H1 (cell line): ENCODE measurements around the gene CLDN8. TPM values are rescaled to one million over a fixed set of nuclear protein-coding genes. Genes with fewer than 3 reads are reported as not detected.

Experiments
- CTCF ChIA-PET: fragments of 300-600 bp; sonication (Branson Sonifier 250); formaldehyde crosslinking; loops from one replicate; lab custom pipeline; 2021; ENCODE audit not compliant: partially characterized antibody; lab: Charles Lee
- POLR2A ChIA-PET: fragments of 300-600 bp; sonication (Branson Sonifier 250); formaldehyde crosslinking; loops from one replicate; lab custom pipeline; 2021; ENCODE audit warnings: inconsistent platforms; ENCODE audit not compliant: partially characterized antibody; lab: Charles Lee
- DNase-seq, 2 experiments: peaks; one replicate each; pipeline versions ENCODE4 v3.0.0 to v3.0.0-alpha.2; 2010 to 2022; ENCODE audit warnings: low spot score in 2 of 2, low read depth in 1 of 2, mixed read lengths in 1 of 2
- FAIRE-seq: peaks from 2 replicates; lab custom pipeline; 2011; peaks lifted over from hg19 to GRCh38; lab: Jason Lieb, UNC
- H2AFZ ChIP-seq: 2 replicates; pipeline ENCODE4 v1.8.1; 2012; ENCODE audit warnings: low read length, inconsistent platforms
- H2AK5ac ChIP-seq: 2 replicates; pipeline ENCODE4 v1.6.1; 2013; ENCODE audit warnings: low read depth, low read length
- H2BK120ac ChIP-seq: replicated peaks from 2 replicates; pipeline ENCODE3; 2013; ENCODE audit warnings: low read depth, low read length, inconsistent platforms
- H2BK12ac ChIP-seq: 2 replicates; pipeline ENCODE4 v1.6.1; 2013; ENCODE audit warnings: low read depth, low read length
- H2BK15ac ChIP-seq: 2 replicates; pipeline ENCODE4 v1.6.1; 2013; ENCODE audit warnings: low read length
- H2BK20ac ChIP-seq: 2 replicates; pipeline ENCODE4 v1.6.1; 2013; ENCODE audit warnings: low read length
- H2BK5ac ChIP-seq: 2 replicates; pipeline ENCODE4 v1.6.1; 2013; ENCODE audit warnings: low read depth, low read length
- H3K14ac ChIP-seq: 2 replicates; pipeline ENCODE4 v1.6.1; 2013; ENCODE audit warnings: inconsistent platforms; ENCODE audit not compliant: insufficient read length
- H3K18ac ChIP-seq: 2 replicates; pipeline ENCODE4 v1.6.1; 2013; ENCODE audit warnings: low read length; ENCODE audit errors: extremely low read depth
- H3K23ac ChIP-seq: 2 replicates; pipeline ENCODE4 v1.6.1; 2013; ENCODE audit warnings: inconsistent platforms; ENCODE audit not compliant: insufficient read length
- H3K23me2 ChIP-seq: 2 replicates; pipeline ENCODE4 v1.6.1; 2013; ENCODE audit warnings: low read depth, low read length
- H3K27ac ChIP-seq: 2 replicates; pipeline ENCODE4 v1.6.1; 2011; ENCODE audit warnings: low read depth, low read length, inconsistent platforms
- H3K27me3 ChIP-seq, 4 experiments: replicated peaks in 1 of 4; 1 replicate in 1 of 4; 2 replicates in 3 of 4; pipeline versions ENCODE4 v1.6.1 to v1.8.1; 2011 to 2013; ENCODE audit warnings: low read length in 3 of 4, mild to moderate bottlenecking in 3 of 4, inconsistent platforms in 2 of 4, mixed read lengths in 2 of 4, moderate library complexity in 1 of 4; ENCODE audit not compliant: control insufficient read depth in 3 of 4, insufficient read depth in 3 of 4; ENCODE audit errors: extremely low read depth in 1 of 4
- H3K36me3 ChIP-seq, 4 experiments: 2 replicates each; pipeline versions ENCODE4 v1.6.1 to v1.8.1; 2011 to 2013; ENCODE audit warnings: mild to moderate bottlenecking in 4 of 4, low read length in 3 of 4, moderate library complexity in 2 of 4, control low read depth in 1 of 4, inconsistent platforms in 1 of 4; ENCODE audit not compliant: insufficient read depth in 4 of 4, control insufficient read depth in 2 of 4
- H3K4ac ChIP-seq: replicated peaks from 2 replicates; pipeline ENCODE3; 2013; ENCODE audit warnings: low read length, low read depth, mixed read lengths, inconsistent platforms; ENCODE audit not compliant: insufficient read length
- H3K4me1 ChIP-seq, 4 experiments: replicated peaks in 1 of 4; 1 replicate in 1 of 4; 2 replicates in 3 of 4; pipeline versions ENCODE4 v1.6.1 to v1.8.1; 2011 to 2013; ENCODE audit warnings: low read length in 3 of 4, inconsistent platforms in 2 of 4, mixed read lengths in 1 of 4; ENCODE audit not compliant: insufficient read depth in 4 of 4, control insufficient read depth in 3 of 4
- H3K4me2 ChIP-seq, 2 experiments: 2 replicates each; pipeline versions ENCODE4 v1.6.1 to v1.8.1; 2011 to 2013; ENCODE audit warnings: low read depth in 2 of 2, low read length in 2 of 2, control low read depth in 1 of 2, inconsistent platforms in 1 of 2, mild to moderate bottlenecking in 1 of 2; ENCODE audit not compliant: insufficient read depth in 1 of 2
- H3K4me3 ChIP-seq, 4 experiments: fragments of 200-600, 300-600 bp in 1 of 4; sonication (generic), shearing (Covaris generic), sonication (Bioruptor Twin) in 1 of 4; 2 replicates each; pipeline versions ENCODE4 v1.5.1 to v1.8.1; 2011 to 2016; ENCODE audit warnings: low read length in 4 of 4, low read depth in 3 of 4, control low read depth in 2 of 4, inconsistent platforms in 2 of 4, mild to moderate bottlenecking in 2 of 4, mixed read lengths in 1 of 4, moderate library complexity in 1 of 4; ENCODE audit not compliant: insufficient read depth in 2 of 4; ENCODE audit errors: extremely low read depth in 1 of 4
- H3K56ac ChIP-seq: replicated peaks from 2 replicates; pipeline ENCODE3; 2013; ENCODE audit warnings: low read depth, mild to moderate bottlenecking, mixed read lengths, low read length, inconsistent platforms; ENCODE audit not compliant: insufficient read length
- H3K79me1 ChIP-seq: 2 replicates; pipeline ENCODE4 v1.6.1; 2013; ENCODE audit warnings: low read depth, low read length, control low read depth
- H3K79me2 ChIP-seq, 2 experiments: 2 replicates each; pipeline versions ENCODE4 v1.6.1 to v1.8.1; 2012 to 2013; ENCODE audit warnings: low read length in 2 of 2, mild to moderate bottlenecking in 2 of 2, inconsistent platforms in 1 of 2; ENCODE audit not compliant: insufficient read depth in 2 of 2, control insufficient read depth in 1 of 2
- H3K9ac ChIP-seq, 4 experiments: replicated peaks in 1 of 4; 1 replicate in 1 of 4; 2 replicates in 3 of 4; pipeline versions ENCODE4 v1.6.1 to v1.8.1; 2011 to 2013; ENCODE audit warnings: low read depth in 3 of 4, low read length in 3 of 4, control low read depth in 2 of 4, mild to moderate bottlenecking in 2 of 4, moderate library complexity in 2 of 4, inconsistent platforms in 1 of 4; ENCODE audit errors: extremely low read depth in 1 of 4
- H3K9me3 ChIP-seq, 2 experiments: 2 replicates each; pipeline versions ENCODE4 v1.6.1 to v1.8.1; 2012 to 2013; ENCODE audit warnings: mild to moderate bottlenecking in 2 of 2, moderate library complexity in 2 of 2, control low read depth in 1 of 2, inconsistent platforms in 1 of 2, low read depth in 1 of 2, low read length in 1 of 2, mixed read lengths in 1 of 2; ENCODE audit not compliant: insufficient read depth in 2 of 2
- H4K20me1 ChIP-seq, 2 experiments: replicated peaks in 1 of 2; 2 replicates each; pipeline versions ENCODE3 to v1.8.1; 2011 to 2013; ENCODE audit warnings: inconsistent platforms in 2 of 2, low read length in 2 of 2, mild to moderate bottlenecking in 1 of 2; ENCODE audit not compliant: insufficient read depth in 2 of 2, control insufficient read depth in 1 of 2
- H4K5ac ChIP-seq: 2 replicates; pipeline ENCODE4 v1.6.1; 2013; ENCODE audit warnings: low read length, low read depth, mixed read lengths, inconsistent platforms; ENCODE audit not compliant: insufficient read length
- H4K8ac ChIP-seq: 2 replicates; pipeline ENCODE4 v1.8.0; 2013; ENCODE audit warnings: mild to moderate bottlenecking, moderate library complexity, low read length, inconsistent platforms; ENCODE audit not compliant: insufficient read depth; ENCODE audit errors: extremely low read depth
- H4K91ac ChIP-seq: replicated peaks from 2 replicates; pipeline ENCODE3; 2013; ENCODE audit warnings: low read length, mixed read lengths, inconsistent platforms; ENCODE audit not compliant: insufficient read length
- CHD2 ChIP-seq: IDR thresholded peaks from 2 replicates; pipeline ENCODE4 v1.6.1; 2012; ENCODE audit warnings: low read length, improper control_type of control experiment
- HDAC6 ChIP-seq: IDR thresholded peaks from one replicate; pipeline ENCODE4 v1.7.1; 2012; ENCODE audit warnings: low read depth, mild to moderate bottlenecking, inconsistent platforms, low read length, moderate library complexity
- NANOG ChIP-seq: IDR thresholded peaks from 2 replicates; pipeline ENCODE4 v1.6.1; 2011; ENCODE audit warnings: low read length, low read depth, mild to moderate bottlenecking, inconsistent platforms; ENCODE audit not compliant: insufficient read depth, poor library complexity, severe bottlenecking
- NRF1 ChIP-seq: IDR thresholded peaks from 2 replicates; pipeline ENCODE4 v1.6.1; 2011; ENCODE audit warnings: mild to moderate bottlenecking, low read depth, low read length, improper control_type of control experiment
- RXRA ChIP-seq: IDR thresholded peaks from 2 replicates; pipeline ENCODE4 v1.6.1; 2011; ENCODE audit warnings: low read depth, mild to moderate bottlenecking, low read length, moderate library complexity; ENCODE audit not compliant: insufficient read depth
- YY1 ChIP-seq: IDR thresholded peaks from 2 replicates; pipeline ENCODE4 v1.6.1; 2011; ENCODE audit warnings: low read depth, mild to moderate bottlenecking, low read length
- WGBS, 2 experiments: shearing (Covaris generic) in 1 of 2; methylation state at CpG; one replicate each; pipeline versions ENCODE4 v1.1.6 to v1.1.7; 2013 to 2015; ENCODE audit warnings: low lambda C conversion rate in 2 of 2, mixed read lengths in 2 of 2, inconsistent platforms in 1 of 2, low coverage in 1 of 2, missing lambda C conversion rate in 1 of 2; ENCODE audit not compliant: insufficient replicate concordance in 2 of 2, insufficient coverage in 1 of 2, insufficient read length in 1 of 2; ENCODE audit errors: extremely low coverage in 1 of 2, missing lambda C conversion rate in 1 of 2; 5-methylcytosine and 5-hydroxymethylcytosine counted together
- polyA plus RNA-seq, 7 experiments: library from polyadenylated mRNA; depleted of rRNA in 3 of 7; stranded (reverse) in 5 of 7; unstranded in 2 of 7; fragments of >200 nt in 5 of 7; fragments of 200-250 nt in 2 of 7; gene quantifications; 1 replicate in 5 of 7; 2 replicates in 1 of 7; 4 replicates in 1 of 7; pipeline versions ENCODE4 v1.2.1 to v1.2.3, GENCODE V29; 2011 to 2013; ENCODE audit warnings: missing spikeins in 2 of 7, mixed read lengths in 2 of 7
- total RNA-seq: library from RNA; stranded (reverse); fragmentation: NEBNext Ultra II Directional; extraction: Animal tissue kit (Norgen Biotek cat#: 25700); gene quantifications from 2 replicates; pipeline ENCODE4 v1.2.1, GENCODE V29; 2021
- TF ChIP-seq, protein P1 (sequence below): IDR thresholded peaks from 2 replicates; pipeline ENCODE4 v1.6.1; 2012; ENCODE audit warnings: inconsistent platforms

Gene CLDN8
- total and polyA plus RNA-seq, 2 of the 8 experiments (the other 6 are each of a cell fraction or from before 2014, with no cell fraction given), result not detected

DNA sequence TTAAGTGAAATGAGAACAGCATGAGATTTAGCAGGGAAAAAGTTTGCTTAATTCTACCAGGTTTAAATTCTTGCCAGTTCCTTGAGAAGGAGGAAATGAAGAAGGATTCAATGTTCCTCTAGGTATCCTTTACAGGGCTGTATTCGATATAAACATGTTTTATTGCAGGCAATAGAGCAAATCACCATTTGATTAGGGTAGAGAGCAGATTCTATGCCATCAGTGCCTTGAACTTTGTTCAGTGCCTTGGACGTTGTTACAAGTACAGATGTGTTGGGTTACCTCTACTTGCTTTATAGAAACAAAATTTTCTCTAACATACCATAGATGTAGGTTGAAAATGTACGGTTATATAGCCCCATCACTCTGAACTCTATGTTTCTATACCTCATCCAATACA, 18.2 kb upstream of the CLDN8 start:
- Histone ChIP-seq H3K18ac (no peak overlapping the region), H2AFZ (no peak overlapping the region), H3K36me3 (no peaks in the 10 kb centered on the region), H2BK5ac (no peak overlapping the region), H3K4me2 (no peak overlapping the region), H3K23me2 (no peaks in the 10 kb centered on the region), H2BK120ac (no peak overlapping the region), H3K79me2 (no peaks in the 10 kb centered on the region), H2BK15ac (no peak overlapping the region), H2BK20ac (no peak overlapping the region), H3K14ac (no peak overlapping the region), H4K91ac (no peak overlapping the region), H2AK5ac (no peak overlapping the region), H3K9ac (no peak overlapping the region), H3K56ac (no peak overlapping the region), H3K9me3 (no peaks in the 10 kb centered on the region), H2BK12ac (no peak overlapping the region), H3K4me1 (no peaks in the 10 kb centered on the region), H4K5ac (no peak overlapping the region), H3K4ac (no peak overlapping the region), H3K79me1 (no peaks in the 10 kb centered on the region), H4K20me1 (no peaks in the 10 kb centered on the region), H4K8ac (no peak overlapping the region), H3K27me3 (no peaks in the 10 kb centered on the region), H3K23ac (no peak overlapping the region), H3K4me3 (no peak overlapping the region), H3K27ac (no peak overlapping the region)
- 90% methylated on average over 3 of the region's 3 CpGs; no CpG with 5 or more reads in 1 of the 2 experiments for WGBS, 2 experiments
- ChIA-PET POLR2A (no interaction called here), CTCF (interaction anchor here (1.1 to 2.7 kb wide), 2 partner anchors 10 to 289 kb away, joined by 3 to 13 read pairs; no protein-coding TSS in a partner anchor)
- no peak for DNase-seq
- TF ChIP-seq HDAC6 (no peak), YY1 (no peak), RXRA (no peak), NANOG (no peak), NRF1 (no peak), CHD2 (no peak)
- TF ChIP-seq, protein P1, sequence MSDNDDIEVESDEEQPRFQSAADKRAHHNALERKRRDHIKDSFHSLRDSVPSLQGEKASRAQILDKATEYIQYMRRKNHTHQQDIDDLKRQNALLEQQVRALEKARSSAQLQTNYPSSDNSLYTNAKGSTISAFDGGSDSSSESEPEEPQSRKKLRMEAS, result no peak
- no peak for FAIRE-seq
